Measurements from ENCODE around the gene OXT.

Gene OXT

GRCh38 chr20:3038454-3038853 lies 33.0 kb upstream of the OXT start:
- no peak for TF ChIP-seq CTCF (IDR thresholded peaks at IDR 0.05; ENCODE audit: low read depth, low read length)
- H3K4me3 ChIP-seq (ENCODE audit: low read depth, low read length) = no peak overlapping the region

- H3K4me3 ChIP-seq (ENCODE audit: low read depth, low read length) = no peak overlapping the region
- TF ChIP-seq CTCF (IDR thresholded peaks at IDR 0.05; ENCODE audit: low read depth, low read length) = no peak
Observed at GRCh38 chr20:3039426-3039825, 32.0 kb upstream of the OXT start.

GRCh38 chr20:3040086-3040485 lies 31.3 kb upstream of the OXT start:
- no peak for TF ChIP-seq CTCF (IDR thresholded peaks at IDR 0.05; ENCODE audit: low read depth, low read length)

GRCh38 chr20:3041854-3042409 lies 29.5 kb upstream of the OXT start:
- TF ChIP-seq CTCF (IDR thresholded peaks at IDR 0.05; ENCODE audit: low read depth, low read length) = no peak
- no peak overlapping the region for H3K4me3 ChIP-seq (ENCODE audit: low read depth, low read length)

More at GRCh38 chr20:3040086-3040485, 31.3 kb upstream of the OXT start:
- H3K4me3 ChIP-seq (ENCODE audit: low read depth, low read length) = no peak overlapping the region

GRCh38 chr20:3042625-3043024 lies 28.8 kb upstream of the OXT start:
- no peak for TF ChIP-seq CTCF (IDR thresholded peaks at IDR 0.05; ENCODE audit: low read depth, low read length)
- no peak overlapping the region for H3K4me3 ChIP-seq (ENCODE audit: low read depth, low read length)

- no peak for TF ChIP-seq CTCF (IDR thresholded peaks at IDR 0.05; ENCODE audit: low read depth, low read length)
- H3K4me3 ChIP-seq (ENCODE audit: low read depth, low read length) = no peak within 1 kb of the TSS
Observed at GRCh38 chr20:3043322-3043721, 28.1 kb upstream of the OXT start, which contains the start of gene GNRH2. Gene GNRH2, plus strand, starts transcription at chr20:3043622. Its CDS starts 793 bp downstream, at chr20:3044415.

- no peak overlapping the region for H3K4me3 ChIP-seq (ENCODE audit: low read depth, low read length)
- no peak for TF ChIP-seq CTCF (IDR thresholded peaks at IDR 0.05; ENCODE audit: low read depth, low read length)
Observed at GRCh38 chr20:3044336-3044965, 27.0 kb upstream of the OXT start.

Measured in WI38 (cell line).